ENCODE measurements around the gene ZFP69.
"Not testable (repeated sequence)": the region's sequence is repeated elsewhere in the genome, so short reads cannot be mapped to it uniquely, and the experiment has no call there.

Gene ZFP69

GRCh38 chr1:40476924-40477677 lies at the start of gene ZFP69:
Gene ZFP69, plus strand, starts transcription at chr1:40477290. Its CDS starts 2,072 bp downstream, at chr1:40479362.
- peak; percentile 60 for DNase-seq

DNA sequence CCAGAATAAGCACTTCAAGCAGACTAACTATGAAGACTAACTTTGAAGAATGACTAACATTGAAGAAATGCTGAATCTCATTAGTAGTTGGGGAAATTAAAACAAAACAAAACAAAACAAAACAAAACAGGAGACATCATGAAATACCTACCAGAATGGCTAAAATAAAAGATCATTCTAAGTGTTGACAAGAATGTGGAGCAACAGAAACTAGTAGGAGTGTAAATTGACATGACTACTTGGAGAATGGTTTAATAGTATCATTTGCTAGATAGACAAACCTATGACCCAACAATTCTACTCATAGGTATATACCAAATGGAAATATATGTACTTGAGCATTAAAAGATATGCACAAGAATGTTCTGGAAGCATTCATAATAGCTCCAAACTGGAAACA lies 45.7 kb upstream of the ZFP69 start:
- DNase-seq: no peak

DNA sequence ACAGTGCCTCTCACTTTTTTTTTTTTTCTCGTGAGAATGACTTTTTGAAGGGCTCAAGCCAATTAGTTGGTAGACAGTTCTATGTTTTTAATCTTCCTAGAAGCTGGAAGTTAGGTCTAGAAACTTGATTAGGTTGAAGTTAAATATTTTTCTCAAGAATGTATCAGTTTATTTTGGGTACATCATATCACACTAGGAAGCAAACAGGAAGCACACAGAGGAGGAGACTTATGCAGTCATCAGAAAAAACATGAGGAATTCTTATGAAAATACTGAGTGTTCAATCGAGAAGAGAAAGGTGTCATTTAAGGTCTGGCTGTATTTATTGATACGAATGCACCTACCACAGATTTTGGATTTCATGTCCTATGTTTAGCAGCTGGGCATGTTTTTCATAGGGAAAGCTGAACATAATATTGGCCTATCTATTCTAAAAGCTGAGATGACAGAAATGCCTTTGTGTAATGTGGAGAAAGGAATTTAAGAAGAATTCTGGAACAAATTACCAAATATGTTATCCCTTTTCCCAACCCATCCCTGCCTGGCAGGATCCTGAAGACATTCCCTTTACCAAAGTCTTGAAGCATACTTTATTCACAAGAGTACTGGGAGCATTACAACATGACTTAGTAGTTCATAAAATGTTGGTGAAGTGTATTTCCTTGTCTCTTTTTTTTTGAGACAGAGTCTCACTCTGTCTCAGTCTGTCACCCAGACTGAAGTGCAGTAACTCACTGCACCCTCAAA lies 44.3 kb upstream of the ZFP69 start:
- DNase-seq: no peak

GRCh38 chr1:40435471-40435870 lies 41.6 kb upstream of the ZFP69 start:
- no peak for DNase-seq

GRCh38 chr1:40435876-40436275 lies 41.2 kb upstream of the ZFP69 start:
- DNase-seq: no peak

- peak; percentile 49 for DNase-seq
These were observed 38.6 kb upstream of the ZFP69 start for GRCh38 chr1:40438391-40439015.

DNA sequence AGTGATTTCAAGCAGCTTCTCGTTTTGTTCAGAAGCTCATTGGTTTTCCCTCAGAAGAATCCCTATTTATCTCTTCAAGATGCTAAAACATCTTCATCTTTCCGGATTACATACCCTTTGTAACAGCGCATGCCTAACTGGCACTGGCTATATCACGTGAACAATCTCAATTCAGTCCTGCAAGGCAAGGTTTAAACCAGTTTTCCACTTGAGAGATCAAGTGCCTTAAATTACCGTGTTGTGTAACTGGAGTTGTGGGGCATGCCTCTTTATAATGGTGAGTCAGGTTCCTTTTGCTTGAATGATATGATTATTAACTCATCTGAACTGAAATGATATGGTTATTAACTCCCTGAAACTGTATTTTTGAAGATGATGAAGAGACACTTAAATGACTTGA lies 37.8 kb upstream of the ZFP69 start:
- no peak for DNase-seq

DNA sequence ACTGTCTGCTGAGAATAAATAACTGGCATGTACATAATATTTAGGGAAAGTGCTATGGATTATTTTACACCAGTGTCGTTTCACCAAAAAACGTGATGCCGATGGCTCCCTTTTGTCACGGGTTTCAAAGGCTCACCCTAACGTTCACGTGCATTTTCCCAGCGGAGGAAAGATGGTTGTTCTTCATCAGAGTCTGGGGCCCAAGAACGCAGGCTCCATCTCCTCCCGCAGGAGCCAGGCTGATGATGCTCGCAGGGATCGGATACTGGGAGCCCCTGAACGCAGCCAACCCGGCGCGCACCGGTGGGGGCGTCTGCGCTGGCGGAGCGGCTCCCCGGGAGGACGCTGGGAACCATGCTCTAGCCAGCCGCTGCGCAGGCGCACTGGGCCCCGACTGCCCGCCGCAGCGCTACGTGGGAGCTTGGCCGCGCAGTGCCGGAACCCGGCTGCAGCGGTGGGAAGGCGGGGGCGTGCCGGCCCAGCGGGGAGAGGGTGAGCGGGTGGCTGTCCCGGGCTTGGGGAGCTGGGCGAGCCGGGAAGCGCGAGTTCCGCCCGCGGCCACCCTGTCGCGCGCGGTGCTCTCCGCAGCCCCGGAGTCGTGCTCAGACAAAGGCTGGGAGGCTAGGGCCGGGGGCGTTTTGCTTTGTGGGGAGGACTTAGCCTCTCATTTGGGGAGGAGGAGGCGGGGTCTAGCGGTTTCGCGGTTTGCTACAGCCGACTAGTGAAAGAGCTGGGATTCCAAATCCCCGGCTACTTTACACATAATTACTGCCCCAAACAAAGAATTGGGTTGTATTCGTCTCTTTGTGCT lies 27.2 kb upstream of the ZFP69 start, which contains the start of gene ZFP69B:
TSS of gene ZFP69B (plus strand) at position 793 of the 811 bp plus-strand sequence. CDS start 486 bp downstream, outside the sequence.
- DNase-seq: peak; percentile 82

GRCh38 chr1:40450495-40451237 lies 26.4 kb upstream of the ZFP69 start:
- DNase-seq: peak; percentile 93

DNA sequence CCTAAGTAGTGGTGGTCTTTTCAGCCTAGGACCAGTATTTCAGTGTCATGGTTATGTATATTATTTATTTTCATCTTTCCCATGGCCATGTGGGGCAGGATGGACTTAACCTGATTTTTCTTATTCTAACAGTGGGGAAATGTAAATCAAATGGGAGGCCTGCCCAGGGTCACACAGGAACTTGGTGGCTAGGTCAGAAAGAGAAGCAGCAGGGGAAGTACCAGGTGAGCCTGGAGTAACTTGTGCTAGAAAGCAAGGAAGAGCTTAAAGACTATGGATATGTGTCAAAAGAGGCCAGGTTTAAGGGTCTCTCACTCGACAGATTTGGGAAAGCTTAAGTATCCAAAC lies 25.9 kb upstream of the ZFP69 start:
- DNase-seq: no peak

- DNase-seq: no peak
These were observed 22.2 kb upstream of the ZFP69 start for GRCh38 chr1:40454873-40455272.

DNA sequence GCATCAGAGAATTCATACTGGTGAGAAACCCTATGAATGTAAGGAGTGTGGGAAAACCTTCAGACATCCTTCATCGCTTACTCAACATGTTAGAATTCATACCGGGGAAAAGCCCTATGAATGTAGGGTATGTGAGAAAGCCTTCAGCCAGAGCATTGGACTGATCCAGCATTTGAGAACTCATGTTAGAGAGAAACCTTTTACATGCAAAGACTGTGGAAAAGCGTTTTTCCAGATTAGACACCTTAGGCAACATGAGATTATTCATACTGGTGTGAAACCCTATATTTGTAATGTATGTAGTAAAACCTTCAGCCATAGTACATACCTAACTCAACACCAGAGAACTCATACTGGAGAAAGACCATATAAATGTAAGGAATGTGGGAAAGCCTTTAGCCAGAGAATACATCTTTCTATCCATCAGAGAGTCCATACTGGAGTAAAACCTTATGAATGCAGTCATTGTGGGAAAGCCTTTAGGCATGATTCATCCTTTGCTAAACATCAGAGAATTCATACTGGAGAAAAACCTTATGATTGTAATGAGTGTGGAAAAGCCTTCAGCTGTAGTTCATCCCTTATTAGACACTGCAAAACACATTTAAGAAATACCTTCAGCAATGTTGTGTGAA lies 14.0 kb upstream of the ZFP69 start:
- no peak for DNase-seq

DNA sequence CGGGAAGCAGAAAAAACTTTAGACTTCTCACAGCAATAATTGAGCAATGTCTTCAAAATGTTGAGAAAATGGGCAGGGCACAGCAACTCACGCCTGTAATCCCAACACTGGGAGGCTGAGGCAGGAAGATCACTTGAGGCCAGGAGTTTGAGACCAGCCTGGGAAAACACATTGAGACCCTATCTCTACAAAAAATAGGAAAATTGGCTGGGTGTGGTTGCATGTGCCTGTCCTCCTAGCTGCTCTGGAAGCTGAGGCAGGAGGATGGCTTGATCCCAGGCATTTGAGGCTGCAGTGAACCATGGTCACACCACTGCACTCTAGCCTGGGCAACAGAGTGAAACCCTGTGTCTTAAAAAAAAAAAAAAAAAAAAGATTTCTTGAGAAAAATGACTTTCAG lies 7.8 kb upstream of the ZFP69 start:
- DNase-seq: no peak

DNA sequence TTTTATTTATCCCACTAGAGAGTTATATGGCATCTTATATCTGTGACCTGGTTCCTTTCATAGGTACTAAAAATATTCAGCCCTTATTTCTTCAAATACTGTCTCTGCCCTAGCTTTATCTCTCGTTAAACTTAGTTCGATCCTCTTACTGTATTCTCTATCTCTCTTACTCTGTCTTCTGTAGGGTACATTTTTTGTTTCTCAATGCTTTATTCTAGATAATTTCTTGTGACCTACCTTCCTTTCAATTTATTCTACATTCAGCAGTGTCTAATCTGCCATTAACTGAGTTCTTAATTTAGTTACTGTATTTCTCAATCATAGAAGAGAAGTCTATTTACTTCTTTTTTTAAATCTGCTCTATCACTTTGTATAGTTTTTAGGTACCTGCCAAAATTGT lies 1.8 kb upstream of the ZFP69 start:
- no peak for DNase-seq

DNA sequence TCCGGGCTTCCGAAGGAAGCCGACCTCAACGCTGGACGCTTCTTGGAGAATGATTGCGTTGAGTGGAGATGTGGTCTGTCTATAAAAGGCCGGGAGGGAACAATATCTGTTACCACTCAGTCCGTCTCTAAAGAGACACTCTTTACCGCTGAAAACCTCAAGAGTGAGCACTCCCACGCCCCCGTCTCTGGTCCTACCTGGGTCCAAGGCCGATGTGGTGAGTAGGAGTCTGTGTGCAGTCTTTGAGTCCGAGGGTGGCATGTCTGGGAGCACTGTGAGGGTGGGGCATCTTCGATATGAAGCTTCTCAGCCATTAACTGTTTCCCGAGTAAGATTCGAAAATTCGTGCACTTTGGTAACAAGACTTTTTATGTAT lies 576 bp downstream of the ZFP69 start:
- peak; percentile 12 for DNase-seq

DNA sequence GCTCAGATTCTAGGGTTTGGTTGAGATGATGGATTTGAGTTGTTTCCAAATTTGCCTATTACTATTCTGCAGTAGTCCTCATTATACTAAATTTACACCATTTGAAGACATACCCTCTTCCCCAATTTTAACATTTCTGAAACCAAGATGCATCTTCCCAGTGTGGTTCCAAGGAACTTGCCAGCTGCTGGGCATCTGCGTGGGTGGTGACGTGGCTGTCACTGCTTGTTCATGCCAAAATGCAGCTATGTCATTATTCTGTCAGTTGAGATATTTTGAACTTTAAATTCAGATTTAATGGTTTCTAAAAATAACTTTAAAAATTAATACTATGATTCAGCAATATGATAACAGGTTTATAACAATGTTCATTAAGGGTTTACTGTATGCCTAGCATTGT lies 1.2 kb downstream of the ZFP69 start:
- no peak for DNase-seq

GRCh38 chr1:40479156-40479555 lies 2.1 kb downstream of the ZFP69 start:
- no peak for DNase-seq

- DNase-seq: no peak
These were observed 18.3 kb downstream of the ZFP69 start for GRCh38 chr1:40495315-40495903.

GRCh38 chr1:40502651-40503050 lies 25.6 kb downstream of the ZFP69 start:
- DNase-seq: not testable (repeated sequence)

DNA sequence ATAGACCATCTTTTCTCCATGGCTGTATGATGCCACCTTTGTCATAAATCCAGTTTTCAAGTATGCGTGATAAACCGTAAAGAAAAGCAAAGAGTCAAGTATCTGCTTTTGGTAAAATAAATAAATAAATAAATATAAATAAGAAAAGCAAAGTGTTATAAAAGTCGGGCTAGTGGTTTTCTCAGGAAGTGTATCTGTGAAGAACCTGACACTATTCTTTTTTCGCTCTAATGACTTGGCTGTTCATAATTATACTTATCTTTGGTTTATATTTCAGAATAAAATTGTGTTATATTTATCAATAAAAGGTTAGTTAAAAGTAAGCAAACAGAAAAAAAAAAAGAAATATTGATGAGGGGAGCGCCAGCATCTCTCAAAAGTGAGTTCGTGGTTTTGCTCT lies 30.9 kb downstream of the ZFP69 start:
- DNase-seq: no peak
